GM19468 (cell line): ENCODE results near the gene OGT.
A peak's percentile ranks its signal among the peaks of the same experiment; 100 is the strongest.

Experiments
- ATAC-seq: cut with Tn5 transposase; IDR thresholded peaks from one replicate; pipeline ENCODE4 v1.9.1; 2021; ENCODE audit warnings: mild to moderate bottlenecking, moderate library complexity, moderate number of reproducible peaks; ENCODE audit not compliant: unreplicated experiment; ENCODE audit errors: extremely low read depth

Gene OGT

DNA sequence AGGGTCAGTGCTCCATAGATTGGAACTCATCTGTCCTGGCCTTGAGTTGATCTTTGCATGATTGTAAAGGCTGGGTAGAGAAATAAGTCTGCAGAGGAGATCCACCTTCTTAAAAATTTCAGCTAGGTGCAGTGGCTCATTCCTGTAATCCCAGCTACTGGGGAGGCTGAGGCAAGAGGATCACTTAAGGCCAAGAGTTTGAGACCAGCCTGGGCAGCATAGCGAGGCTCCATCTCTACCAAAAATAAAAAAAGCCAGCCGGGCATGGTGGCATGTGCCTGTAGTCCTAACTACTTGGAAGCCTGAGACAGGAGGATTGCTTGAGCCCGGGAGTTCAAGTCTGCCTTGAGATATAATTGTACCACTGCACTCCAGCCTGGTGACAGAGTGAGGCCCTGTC lies 85.9 kb downstream of the OGT start:
- no peak for ATAC-seq

- ATAC-seq, result no peak
Observed at GRCh38 chrX:71619193-71619592, 86.3 kb downstream of the OGT start.

DNA sequence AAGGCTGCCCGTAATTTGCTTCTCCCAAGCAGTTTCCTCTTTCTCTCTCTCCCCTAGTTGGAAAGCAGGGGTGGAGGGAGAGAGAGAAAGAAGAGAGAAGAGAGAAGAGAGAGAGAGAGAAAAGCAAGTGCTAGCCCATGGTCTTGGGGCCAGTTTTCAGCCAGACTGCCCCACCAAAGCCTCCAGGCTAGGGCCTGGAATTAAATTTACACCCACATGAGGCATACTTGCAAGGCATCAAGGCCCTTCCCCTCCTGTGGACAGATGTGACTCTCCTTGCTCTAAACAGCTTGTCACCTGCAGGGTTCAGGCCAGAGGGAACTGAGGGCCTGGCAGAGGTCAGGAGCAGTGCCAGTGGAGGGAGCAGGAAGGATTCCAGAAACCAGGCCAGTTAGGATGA lies 87.1 kb downstream of the OGT start:
- no peak for ATAC-seq

DNA sequence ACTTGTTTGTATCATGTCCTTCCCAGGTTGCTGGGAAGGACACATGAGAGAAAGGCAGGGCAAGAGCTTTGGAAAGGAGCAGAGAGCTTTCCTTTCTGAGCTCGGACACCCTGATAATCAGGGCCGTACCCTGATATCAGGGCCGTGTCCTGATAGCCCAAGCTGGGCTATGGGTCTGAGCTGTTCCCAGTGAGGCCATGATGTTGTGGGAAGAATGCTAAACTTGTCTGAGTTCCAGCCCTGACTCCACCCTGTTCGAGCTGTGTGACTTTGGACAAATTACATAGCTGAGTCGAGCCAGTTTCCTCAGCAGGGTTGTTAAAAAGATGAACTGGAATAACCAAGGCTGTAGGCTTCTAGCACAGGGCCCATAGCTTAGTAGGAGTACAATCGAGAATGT lies 88.7 kb downstream of the OGT start:
- ATAC-seq, result no peak

DNA sequence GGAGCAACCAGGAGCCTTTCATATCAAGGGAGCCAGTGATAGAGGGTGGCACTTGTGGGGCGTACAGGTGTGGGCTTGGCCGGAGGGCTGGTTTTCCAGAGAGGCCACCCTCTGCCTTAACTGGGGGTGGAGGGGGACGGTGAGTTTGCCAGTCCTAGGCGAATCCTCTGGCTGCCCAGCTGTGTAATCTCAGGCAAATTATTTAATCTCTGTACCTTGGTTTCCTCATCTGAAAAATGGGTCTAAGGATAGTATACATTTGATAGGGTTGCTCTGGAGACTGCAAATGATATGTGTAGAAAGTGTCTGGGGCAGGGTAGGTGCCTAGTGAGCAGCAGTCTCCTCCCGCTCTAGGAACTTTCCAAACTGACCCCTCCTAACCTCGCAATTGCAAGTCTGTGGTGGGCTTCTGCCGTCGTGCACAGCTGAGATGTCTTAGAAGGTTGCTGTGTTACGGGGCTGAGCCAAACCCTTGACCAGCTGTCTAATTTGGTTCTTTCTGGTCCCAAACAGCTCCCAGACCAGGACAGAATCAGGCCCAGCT lies 89.2 kb downstream of the OGT start:
- ATAC-seq, result no peak

DNA sequence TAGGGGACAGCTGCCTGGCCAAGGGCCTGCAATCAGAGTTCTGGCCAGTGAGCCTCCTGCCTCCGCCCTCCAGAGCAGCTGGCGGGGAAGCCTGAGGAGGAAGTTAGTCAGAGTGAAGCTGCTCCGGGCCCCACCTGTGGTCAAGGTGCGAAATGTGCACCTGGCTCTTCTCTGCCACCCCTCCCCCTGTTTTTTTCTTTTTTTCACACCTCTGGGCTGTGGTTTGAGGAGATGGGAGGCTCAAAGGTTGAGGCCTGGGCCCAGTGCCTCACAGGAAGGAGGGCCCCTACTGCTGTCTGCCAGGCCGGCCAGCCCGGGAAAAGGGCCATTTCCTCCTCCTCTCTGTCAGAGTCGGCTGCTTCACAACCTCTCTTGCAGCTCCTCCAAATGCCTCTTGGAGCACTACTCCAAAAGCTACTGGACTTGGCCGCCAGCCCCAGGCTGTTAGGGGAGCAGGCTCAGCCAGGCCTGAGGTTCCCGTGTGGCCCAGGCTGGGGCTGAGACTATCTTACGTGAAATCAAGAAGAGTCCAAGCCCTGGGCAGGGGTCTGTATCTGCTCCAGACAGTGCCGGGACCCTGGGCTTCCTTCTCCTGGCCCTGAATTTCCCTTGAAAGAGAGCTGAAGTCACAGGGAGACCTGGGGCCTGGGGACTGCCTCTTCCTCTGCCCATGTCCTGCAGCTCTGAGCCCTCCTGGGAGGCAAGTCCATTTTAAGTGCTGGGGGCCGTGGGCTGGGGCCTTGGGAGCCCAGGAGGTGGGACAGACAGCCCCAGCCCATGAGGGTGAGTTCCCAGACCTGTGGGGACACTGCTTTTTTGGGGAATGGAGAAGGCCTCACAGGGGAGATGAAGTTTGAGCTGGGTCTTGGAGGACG lies 89.9 kb downstream of the OGT start:
- ATAC-seq, result peak; percentile 22

GRCh38 chrX:71623714-71624113 lies 90.8 kb downstream of the OGT start:
- ATAC-seq, result no peak

DNA sequence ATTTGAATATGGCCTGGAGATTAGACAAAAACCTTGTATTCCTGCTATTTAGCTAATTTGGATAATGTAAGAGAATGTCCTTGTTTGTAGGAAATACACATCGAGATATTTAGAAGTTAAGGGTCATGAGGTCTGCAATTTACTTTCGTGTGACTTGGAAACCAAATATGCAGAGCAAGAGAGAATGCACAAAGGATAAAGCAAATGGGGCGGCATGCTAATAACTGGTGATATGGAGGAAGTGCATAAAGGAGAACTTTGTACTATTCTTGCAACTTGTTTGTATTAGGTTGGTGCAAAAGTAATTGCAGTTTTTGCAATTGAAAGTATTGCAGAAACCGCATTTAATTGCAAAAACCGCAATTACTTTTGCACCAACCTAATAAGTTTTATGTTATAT lies 92.6 kb downstream of the OGT start:
- ATAC-seq, result no peak
